SK-N-SH treated with all-trans-retinoic acid at 6 μM for 48 hours (cell line): ENCODE measurements around the gene RMC1.

Experiments used
- ATAC-seq: fragments of 200-7000 bp; cut with Tn5 transposase; 3 replicates; pipeline ENCODE4 v1.9.1; 2020; ENCODE audit warnings: mild to moderate bottlenecking, moderate library complexity
- ARNTL ChIP-seq: fragments of 450-650 bp; formaldehyde crosslinking; IDR thresholded peaks from 2 replicates; pipeline ENCODE4 v1.5.0; 2020; ENCODE audit warnings: low read depth, mild to moderate bottlenecking, moderate library complexity, borderline replicate concordance
- BACH2 ChIP-seq: fragments of 250-450 bp; sonication (Bioruptor Pico); IDR thresholded peaks from 2 replicates; pipeline ENCODE4 v1.9.0; 2021; ENCODE audit warnings: mild to moderate bottlenecking, borderline replicate concordance
- CSDC2 ChIP-seq: fragments of 250-450 bp; sonication (Bioruptor Pico); IDR thresholded peaks from 2 replicates; pipeline ENCODE4 v1.5.0; 2020; ENCODE audit warnings: mild to moderate bottlenecking, moderate library complexity
- ESRRG ChIP-seq: fragments of 250-450 bp; sonication (Bioruptor Pico); IDR thresholded peaks from 2 replicates; pipeline ENCODE4 v1.6.1; 2021; ENCODE audit warnings: mild to moderate bottlenecking
- GLIS3 ChIP-seq: fragments of 250-450 bp; sonication (Bioruptor Pico); IDR thresholded peaks from 2 replicates; pipeline ENCODE4 v1.5.0; 2020; ENCODE audit warnings: mild to moderate bottlenecking, moderate library complexity
- ISL1 ChIP-seq: fragments of 250-450 bp; sonication (Bioruptor Pico); IDR thresholded peaks from 2 replicates; pipeline ENCODE4 v2.1.2; 2022; ENCODE audit warnings: mild to moderate bottlenecking, moderate library complexity
- OSR1 ChIP-seq: fragments of 250-450 bp; sonication (Bioruptor Pico); IDR thresholded peaks from 2 replicates; pipeline ENCODE4 v1.8.0; 2022; ENCODE audit warnings: moderate library complexity, mild to moderate bottlenecking, inconsistent platforms
- PPARA ChIP-seq: fragments of 250-450 bp; sonication (Bioruptor Pico); IDR thresholded peaks from 2 replicates; pipeline ENCODE4 v1.5.0; 2020; ENCODE audit warnings: mild to moderate bottlenecking, borderline replicate concordance
- RARB ChIP-seq: fragments of 250-450 bp; sonication (Bioruptor Pico); IDR thresholded peaks from 2 replicates; pipeline ENCODE4 v1.8.0; 2021; ENCODE audit warnings: mild to moderate bottlenecking, moderate library complexity
- SNAI2 ChIP-seq: fragments of 250-450 bp; sonication (Bioruptor Pico); IDR thresholded peaks from 2 replicates; pipeline ENCODE4 v1.5.0; 2020; ENCODE audit warnings: mild to moderate bottlenecking, moderate library complexity
- TOX ChIP-seq: fragments of 250-450 bp; sonication (Bioruptor Pico); IDR thresholded peaks from 2 replicates; pipeline ENCODE4 v1.8.0; 2021; ENCODE audit warnings: mild to moderate bottlenecking, moderate library complexity, borderline replicate concordance
- ZC3H10 ChIP-seq: fragments of 250-450 bp; sonication (Bioruptor Pico); IDR thresholded peaks from 2 replicates; pipeline ENCODE4 v1.5.1; 2021; ENCODE audit warnings: mild to moderate bottlenecking, moderate library complexity
- ZFP3 ChIP-seq: fragments of 250-450 bp; sonication (Bioruptor Pico); IDR thresholded peaks from 2 replicates; pipeline ENCODE4 v1.5.0; 2020; ENCODE audit warnings: mild to moderate bottlenecking, moderate library complexity
- ZFP30 ChIP-seq: fragments of 450-650 bp; formaldehyde crosslinking; IDR thresholded peaks from 2 replicates; pipeline ENCODE4 v1.5.0; 2022; ENCODE audit warnings: mild to moderate bottlenecking, moderate library complexity
- ZNF565 ChIP-seq: fragments of 450-650 bp; formaldehyde crosslinking; conservative IDR thresholded peaks from 2 replicates; pipeline ENCODE4 v1.5.0; 2020; ENCODE audit warnings: low read depth, mild to moderate bottlenecking, moderate library complexity
- ZNF70 ChIP-seq: fragments of 450-650 bp; formaldehyde crosslinking; IDR thresholded peaks from 2 replicates; pipeline ENCODE4 v1.5.0; 2020; ENCODE audit warnings: mild to moderate bottlenecking, moderate library complexity
- ZNF8 ChIP-seq: fragments of 450-650 bp; formaldehyde crosslinking; IDR thresholded peaks from 2 replicates; pipeline ENCODE4 v1.5.0; 2020; ENCODE audit warnings: mild to moderate bottlenecking, moderate library complexity
- TF ChIP-seq, protein P1 (sequence below): fragments of 250-450 bp; sonication (Bioruptor Pico); IDR thresholded peaks from 2 replicates; pipeline ENCODE4 v1.5.0; 2020; ENCODE audit warnings: mild to moderate bottlenecking, moderate library complexity
- TF ChIP-seq, protein P2 (sequence below): fragments of 250-450 bp; sonication (Bioruptor Pico); IDR thresholded peaks from 2 replicates; pipeline ENCODE4 v1.5.1; 2020; ENCODE audit warnings: low read depth, mild to moderate bottlenecking, moderate library complexity
- TF ChIP-seq, protein P3 (sequence below): fragments of 250-450 bp; sonication (Bioruptor Pico); IDR thresholded peaks from 2 replicates; pipeline ENCODE4 v1.5.1; 2021; ENCODE audit warnings: mild to moderate bottlenecking, moderate library complexity
- TF ChIP-seq, protein P4 (sequence below): fragments of 250-450 bp; sonication (Bioruptor Pico); IDR thresholded peaks from 2 replicates; pipeline ENCODE4 v1.8.0; 2021; ENCODE audit warnings: low read depth, mild to moderate bottlenecking, moderate library complexity, borderline replicate concordance

The RMC1 gene

DNA sequence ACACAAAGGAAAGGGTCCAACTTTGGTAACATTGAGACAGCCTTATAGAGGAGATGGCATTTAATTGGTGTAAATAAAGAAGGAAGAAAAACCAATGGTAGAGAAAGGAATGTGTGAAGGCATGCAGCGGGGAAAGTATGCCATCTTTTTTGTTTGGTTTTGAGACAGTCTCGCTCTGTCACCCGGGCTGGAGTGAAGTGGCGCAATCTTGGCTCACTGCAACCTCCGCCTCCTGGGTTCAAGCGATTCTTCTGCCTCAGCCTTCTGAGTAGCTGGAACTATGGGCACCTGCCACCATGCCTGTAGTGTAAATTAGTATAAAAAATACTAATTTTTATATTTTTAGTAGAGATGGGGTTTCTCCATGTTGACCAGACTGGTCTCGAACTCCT, 43.8 kb upstream of the RMC1 start (continued):
- TF ChIP-seq, protein P1, sequence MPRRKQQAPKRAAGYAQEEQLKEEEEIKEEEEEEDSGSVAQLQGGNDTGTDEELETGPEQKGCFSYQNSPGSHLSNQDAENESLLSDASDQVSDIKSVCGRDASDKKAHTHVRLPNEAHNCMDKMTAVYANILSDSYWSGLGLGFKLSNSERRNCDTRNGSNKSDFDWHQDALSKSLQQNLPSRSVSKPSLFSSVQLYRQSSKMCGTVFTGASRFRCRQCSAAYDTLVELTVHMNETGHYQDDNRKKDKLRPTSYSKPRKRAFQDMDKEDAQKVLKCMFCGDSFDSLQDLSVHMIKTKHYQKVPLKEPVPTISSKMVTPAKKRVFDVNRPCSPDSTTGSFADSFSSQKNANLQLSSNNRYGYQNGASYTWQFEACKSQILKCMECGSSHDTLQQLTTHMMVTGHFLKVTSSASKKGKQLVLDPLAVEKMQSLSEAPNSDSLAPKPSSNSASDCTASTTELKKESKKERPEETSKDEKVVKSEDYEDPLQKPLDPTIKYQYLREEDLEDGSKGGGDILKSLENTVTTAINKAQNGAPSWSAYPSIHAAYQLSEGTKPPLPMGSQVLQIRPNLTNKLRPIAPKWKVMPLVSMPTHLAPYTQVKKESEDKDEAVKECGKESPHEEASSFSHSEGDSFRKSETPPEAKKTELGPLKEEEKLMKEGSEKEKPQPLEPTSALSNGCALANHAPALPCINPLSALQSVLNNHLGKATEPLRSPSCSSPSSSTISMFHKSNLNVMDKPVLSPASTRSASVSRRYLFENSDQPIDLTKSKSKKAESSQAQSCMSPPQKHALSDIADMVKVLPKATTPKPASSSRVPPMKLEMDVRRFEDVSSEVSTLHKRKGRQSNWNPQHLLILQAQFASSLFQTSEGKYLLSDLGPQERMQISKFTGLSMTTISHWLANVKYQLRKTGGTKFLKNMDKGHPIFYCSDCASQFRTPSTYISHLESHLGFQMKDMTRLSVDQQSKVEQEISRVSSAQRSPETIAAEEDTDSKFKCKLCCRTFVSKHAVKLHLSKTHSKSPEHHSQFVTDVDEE (CRISPR knock-in tag) = no peak

DNA sequence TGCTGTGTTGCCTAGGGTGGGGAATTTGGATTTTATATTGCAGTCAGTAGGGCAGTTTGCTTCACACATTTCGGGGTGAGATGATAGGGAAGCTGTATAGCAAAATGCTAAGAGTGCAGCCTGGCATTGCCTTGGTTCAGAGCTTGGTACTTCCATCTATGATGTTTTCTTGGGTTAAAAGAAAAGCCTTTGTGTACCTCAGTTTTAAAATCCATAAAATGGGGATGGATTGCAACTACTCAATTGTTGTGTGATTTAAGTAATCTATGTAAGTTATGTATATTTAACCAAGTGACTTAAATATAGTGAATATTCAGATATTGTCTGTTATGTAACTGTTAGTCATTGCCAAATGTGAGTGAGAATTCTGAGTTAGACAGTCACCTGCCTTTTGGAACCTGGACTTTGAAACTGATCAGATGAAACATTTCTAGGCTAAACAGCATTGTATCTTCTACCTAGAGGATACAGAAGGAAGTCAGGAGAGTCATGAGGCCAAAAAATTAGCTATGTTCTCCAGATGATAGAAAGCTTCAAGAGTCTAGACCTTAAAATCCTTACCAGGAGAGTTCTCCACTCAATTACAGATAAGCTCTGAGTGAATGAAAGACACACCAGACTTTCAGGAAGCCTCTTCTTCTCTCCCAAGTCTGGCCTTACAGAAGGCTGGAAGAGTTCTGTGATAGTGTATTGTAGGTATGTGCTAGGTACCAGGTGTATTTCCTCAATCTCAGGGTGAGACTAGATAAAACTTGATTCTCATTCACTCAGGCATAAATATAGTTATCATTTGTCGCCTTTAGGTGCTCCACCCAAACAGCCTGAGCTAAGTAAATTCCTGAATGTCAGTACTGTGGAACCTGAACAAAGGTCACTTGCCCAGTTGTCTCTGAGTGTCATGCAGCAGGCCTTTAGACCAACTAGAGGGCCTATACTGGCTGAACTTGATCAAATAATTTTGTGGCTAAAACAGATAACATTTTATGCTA, 42.7 kb upstream of the RMC1 start:
- TF ChIP-seq ZFP30 (CRISPR knock-in tag) (no peak), SNAI2 (CRISPR knock-in tag) (no peak), ZFP3 (CRISPR knock-in tag) (no peak), ZNF565 (CRISPR knock-in tag) (no peak), ISL1 (no peak), TOX (CRISPR knock-in tag) (no peak), BACH2 (no peak), RARB (CRISPR knock-in tag) (no peak), ZNF8 (no peak), ZNF70 (no peak), ZC3H10 (CRISPR knock-in tag) (no peak), ESRRG (CRISPR knock-in tag) (no peak), OSR1 (CRISPR knock-in tag) (no peak), GLIS3 (CRISPR knock-in tag) (no peak), PPARA (CRISPR knock-in tag) (no peak)
- TF ChIP-seq, protein P2, sequence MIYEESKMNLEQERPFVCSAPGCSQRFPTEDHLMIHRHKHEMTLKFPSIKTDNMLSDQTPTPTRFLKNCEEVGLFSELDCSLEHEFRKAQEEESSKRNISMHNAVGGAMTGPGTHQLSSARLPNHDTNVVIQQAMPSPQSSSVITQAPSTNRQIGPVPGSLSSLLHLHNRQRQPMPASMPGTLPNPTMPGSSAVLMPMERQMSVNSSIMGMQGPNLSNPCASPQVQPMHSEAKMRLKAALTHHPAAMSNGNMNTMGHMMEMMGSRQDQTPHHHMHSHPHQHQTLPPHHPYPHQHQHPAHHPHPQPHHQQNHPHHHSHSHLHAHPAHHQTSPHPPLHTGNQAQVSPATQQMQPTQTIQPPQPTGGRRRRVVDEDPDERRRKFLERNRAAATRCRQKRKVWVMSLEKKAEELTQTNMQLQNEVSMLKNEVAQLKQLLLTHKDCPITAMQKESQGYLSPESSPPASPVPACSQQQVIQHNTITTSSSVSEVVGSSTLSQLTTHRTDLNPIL (CRISPR knock-in tag) = no peak
- TF ChIP-seq, protein P3, sequence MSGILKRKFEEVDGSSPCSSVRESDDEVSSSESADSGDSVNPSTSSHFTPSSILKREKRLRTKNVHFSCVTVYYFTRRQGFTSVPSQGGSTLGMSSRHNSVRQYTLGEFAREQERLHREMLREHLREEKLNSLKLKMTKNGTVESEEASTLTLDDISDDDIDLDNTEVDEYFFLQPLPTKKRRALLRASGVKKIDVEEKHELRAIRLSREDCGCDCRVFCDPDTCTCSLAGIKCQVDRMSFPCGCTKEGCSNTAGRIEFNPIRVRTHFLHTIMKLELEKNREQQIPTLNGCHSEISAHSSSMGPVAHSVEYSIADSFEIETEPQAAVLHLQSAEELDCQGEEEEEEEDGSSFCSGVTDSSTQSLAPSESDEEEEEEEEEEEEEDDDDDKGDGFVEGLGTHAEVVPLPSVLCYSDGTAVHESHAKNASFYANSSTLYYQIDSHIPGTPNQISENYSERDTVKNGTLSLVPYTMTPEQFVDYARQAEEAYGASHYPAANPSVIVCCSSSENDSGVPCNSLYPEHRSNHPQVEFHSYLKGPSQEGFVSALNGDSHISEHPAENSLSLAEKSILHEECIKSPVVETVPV = no peak
- TF ChIP-seq, protein P4, sequence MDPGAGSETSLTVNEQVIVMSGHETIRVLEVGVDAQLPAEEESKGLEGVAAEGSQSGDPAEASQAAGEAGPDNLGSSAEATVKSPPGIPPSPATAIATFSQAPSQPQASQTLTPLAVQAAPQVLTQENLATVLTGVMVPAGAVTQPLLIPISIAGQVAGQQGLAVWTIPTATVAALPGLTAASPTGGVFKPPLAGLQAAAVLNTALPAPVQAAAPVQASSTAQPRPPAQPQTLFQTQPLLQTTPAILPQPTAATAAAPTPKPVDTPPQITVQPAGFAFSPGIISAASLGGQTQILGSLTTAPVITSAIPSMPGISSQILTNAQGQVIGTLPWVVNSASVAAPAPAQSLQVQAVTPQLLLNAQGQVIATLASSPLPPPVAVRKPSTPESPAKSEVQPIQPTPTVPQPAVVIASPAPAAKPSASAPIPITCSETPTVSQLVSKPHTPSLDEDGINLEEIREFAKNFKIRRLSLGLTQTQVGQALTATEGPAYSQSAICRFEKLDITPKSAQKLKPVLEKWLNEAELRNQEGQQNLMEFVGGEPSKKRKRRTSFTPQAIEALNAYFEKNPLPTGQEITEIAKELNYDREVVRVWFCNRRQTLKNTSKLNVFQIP (CRISPR knock-in tag) = no peak
- TF ChIP-seq, protein P1 (CRISPR knock-in tag) = no peak
- ATAC-seq = no peak

DNA sequence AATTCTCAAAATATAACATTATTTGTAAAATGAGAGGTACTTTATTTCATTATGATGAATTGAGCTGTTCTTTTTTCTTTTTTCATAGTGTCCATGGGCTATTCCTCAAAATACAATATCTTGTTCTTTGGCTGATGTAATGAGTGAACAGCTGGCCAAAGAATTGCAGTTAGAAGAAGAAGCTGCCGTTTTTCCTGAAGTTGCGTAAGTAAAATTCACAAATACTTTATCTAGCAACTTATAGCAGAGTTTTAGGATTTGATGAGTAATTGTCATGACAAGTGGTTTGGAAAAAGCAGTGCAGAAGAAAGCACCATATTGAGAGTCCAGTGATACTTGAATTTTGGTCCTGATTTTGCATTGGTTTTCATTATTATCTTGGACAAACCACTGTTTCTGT, 40.4 kb upstream of the RMC1 start:
- ATAC-seq = no peak
- TF ChIP-seq CSDC2 (CRISPR knock-in tag) (no peak), ARNTL (CRISPR knock-in tag) (no peak), GLIS3 (CRISPR knock-in tag) (no peak), SNAI2 (CRISPR knock-in tag) (no peak), ZNF565 (CRISPR knock-in tag) (no peak), ZNF70 (no peak), BACH2 (no peak), TOX (CRISPR knock-in tag) (no peak)
- TF ChIP-seq, protein P1 (CRISPR knock-in tag) = no peak
- TF ChIP-seq, protein P2 (CRISPR knock-in tag) = no peak
